HEK293 (cell line): Measurements from ENCODE around the gene PSAT1.

Source experiments
- CTCF ChIP-seq: fragments of 450-650 bp; formaldehyde crosslinking; IDR thresholded peaks from 2 replicates; pipeline ENCODE4 v1.5.1; 2016; ENCODE audit warnings: missing biosample characterization, missing genetic modification characterization
- SETDB1 ChIP-seq: IDR thresholded peaks from one replicate; pipeline ENCODE4 v1.6.1; 2017; ENCODE audit warnings: mild to moderate bottlenecking, low read length, moderate library complexity, mixed read lengths; ENCODE audit not compliant: insufficient read length
- SP2 ChIP-seq: fragments of 450-650 bp; formaldehyde crosslinking; IDR thresholded peaks from 2 replicates; pipeline ENCODE4 v1.5.1; 2016; ENCODE audit warnings: missing biosample characterization, missing genetic modification characterization

- TF ChIP-seq CTCF, result no peak
- TF ChIP-seq SP2 (tag by site-specific recombination), result no peak
- TF ChIP-seq SETDB1, result no peak
Observed at GRCh38 chr9:78249542-78249941, 47.4 kb upstream of the PSAT1 start.
